H9 (cell line): ENCODE data around the gene MRPS33. TPM values are rescaled to one million over a fixed set of nuclear protein-coding genes. Genes with fewer than 3 reads are reported as not detected.

Source experiments
- DNase-seq: peaks from one replicate; pipeline ENCODE4 v3.0.0-alpha.2; 2017
- H2AFZ ChIP-seq: one replicate; pipeline ENCODE4 v1.6.1; 2013; ENCODE audit warnings: mild to moderate bottlenecking, low read length, control low read depth, moderate library complexity
- H2AK5ac ChIP-seq: 2 replicates; pipeline ENCODE4 v1.6.1; 2013; ENCODE audit warnings: low read length, control low read depth, mixed read lengths; ENCODE audit not compliant: insufficient read length
- H2BK120ac ChIP-seq: one replicate; pipeline ENCODE4 v1.6.1; 2013; ENCODE audit warnings: low read depth, mild to moderate bottlenecking, low read length, control low read depth, inconsistent platforms; ENCODE audit not compliant: poor library complexity, severe bottlenecking
- H2BK12ac ChIP-seq: 2 replicates; pipeline ENCODE4 v1.6.1; 2013; ENCODE audit warnings: low read length, control low read depth, mixed read lengths, low read depth; ENCODE audit not compliant: insufficient read length
- H2BK15ac ChIP-seq: 2 replicates; pipeline ENCODE4 v1.6.1; 2013; ENCODE audit warnings: low read depth, low read length, control low read depth
- H2BK20ac ChIP-seq: one replicate; pipeline ENCODE4 v1.6.1; 2013; ENCODE audit warnings: low read depth, mild to moderate bottlenecking, low read length, control low read depth, inconsistent platforms; ENCODE audit not compliant: poor library complexity, severe bottlenecking
- H2BK5ac ChIP-seq: 2 replicates; pipeline ENCODE4 v1.6.1; 2013; ENCODE audit warnings: low read length, control low read depth, mixed read lengths; ENCODE audit not compliant: insufficient read length
- H3K14ac ChIP-seq: 2 replicates; pipeline ENCODE4 v1.6.1; 2013; ENCODE audit warnings: low read length, control low read depth; ENCODE audit not compliant: insufficient read depth
- H3K18ac ChIP-seq: 2 replicates; pipeline ENCODE4 v1.6.1; 2013; ENCODE audit warnings: low read depth, mild to moderate bottlenecking, mixed read lengths, low read length, control low read depth; ENCODE audit not compliant: insufficient read length
- H3K23ac ChIP-seq: 2 replicates; pipeline ENCODE4 v1.6.1; 2013; ENCODE audit warnings: low read length, control low read depth, mixed read lengths, low read depth; ENCODE audit not compliant: insufficient read length
- H3K23me2 ChIP-seq: 2 replicates; pipeline ENCODE4 v1.6.1; 2013; ENCODE audit warnings: low read depth, mild to moderate bottlenecking, mixed read lengths, low read length, control low read depth; ENCODE audit not compliant: insufficient read length, poor library complexity, severe bottlenecking
- H3K27ac ChIP-seq: 2 replicates; pipeline ENCODE4 v1.5.1; 2013; ENCODE audit warnings: low read length, control low read depth, mixed read lengths, low read depth; ENCODE audit not compliant: insufficient read length
- H3K27me3 ChIP-seq: 2 replicates; pipeline ENCODE4 v1.6.1; 2013; ENCODE audit warnings: low read length, control low read depth, inconsistent platforms; ENCODE audit not compliant: insufficient read depth
- H3K4ac ChIP-seq: 2 replicates; pipeline ENCODE4 v1.6.1; 2013; ENCODE audit warnings: low read depth, mild to moderate bottlenecking, control low read depth, inconsistent platforms, low read length, moderate library complexity
- H3K4me1 ChIP-seq: 2 replicates; pipeline ENCODE4 v1.6.1; 2013; ENCODE audit warnings: low read length, control low read depth, inconsistent platforms; ENCODE audit not compliant: insufficient read depth
- H3K4me2 ChIP-seq: 2 replicates; pipeline ENCODE4 v1.6.1; 2013; ENCODE audit warnings: low read length, control low read depth, mixed read lengths; ENCODE audit not compliant: insufficient read length, insufficient read depth
- H3K56ac ChIP-seq: 2 replicates; pipeline ENCODE4 v1.6.1; 2013; ENCODE audit warnings: low read depth, mild to moderate bottlenecking, mixed read lengths, low read length, control low read depth; ENCODE audit not compliant: insufficient read length
- H3K79me1 ChIP-seq: 2 replicates; pipeline ENCODE4 v1.6.1; 2013; ENCODE audit warnings: low read depth, mild to moderate bottlenecking, moderate library complexity, low read length, control low read depth, inconsistent platforms; ENCODE audit not compliant: insufficient read depth, poor library complexity, severe bottlenecking
- H3K79me2 ChIP-seq: 2 replicates; pipeline ENCODE4 v1.6.1; 2013; ENCODE audit warnings: low read length, control low read depth, inconsistent platforms; ENCODE audit not compliant: insufficient read depth
- H3K9ac ChIP-seq: 2 replicates; pipeline ENCODE4 v1.6.1; 2013; ENCODE audit warnings: low read length, control low read depth, mixed read lengths; ENCODE audit not compliant: insufficient read length; ENCODE audit errors: extremely low read depth
- H3K9me3 ChIP-seq: one replicate; pipeline ENCODE4 v1.6.1; 2013; ENCODE audit warnings: low read depth, low read length, inconsistent platforms; ENCODE audit not compliant: control insufficient read depth
- H3T11ph ChIP-seq: one replicate; pipeline ENCODE4 v1.6.1; 2013; ENCODE audit warnings: mild to moderate bottlenecking, low read length, control low read depth, inconsistent platforms
- H4K20me1 ChIP-seq: one replicate; pipeline ENCODE4 v1.6.1; 2013; ENCODE audit not compliant: control insufficient read depth, insufficient read length, insufficient read depth
- H4K5ac ChIP-seq: 2 replicates; pipeline ENCODE4 v1.6.1; 2013; ENCODE audit warnings: low read depth, mild to moderate bottlenecking, mixed read lengths, low read length, control low read depth; ENCODE audit not compliant: insufficient read length
- H4K8ac ChIP-seq: replicated peaks from 2 replicates; pipeline ENCODE4 v1.6.1; 2013; ENCODE audit warnings: low read length, control low read depth, mixed read lengths, low read depth; ENCODE audit not compliant: insufficient read length
- H4K91ac ChIP-seq: 2 replicates; pipeline ENCODE4 v1.6.1; 2013; ENCODE audit warnings: low read depth, mild to moderate bottlenecking, moderate library complexity, mixed read lengths, low read length, control low read depth; ENCODE audit not compliant: insufficient read length
- H3K27ac Mint-ChIP-seq, 3 experiments: 2 replicates in 2 of 3; 3 replicates in 1 of 3; pipeline ENCODE4 v1.8.0; 2020 to 2021; ENCODE audit warnings: mixed read lengths in 3 of 3, mild to moderate bottlenecking in 1 of 3, moderate library complexity in 1 of 3
- H3K27me3 Mint-ChIP-seq: 2 replicates; pipeline ENCODE4 v1.8.0; 2021; ENCODE audit warnings: low read depth, mild to moderate bottlenecking, moderate library complexity, mixed read lengths
- H3K36me3 Mint-ChIP-seq, 3 experiments: 2 replicates in 2 of 3; 3 replicates in 1 of 3; pipeline ENCODE4 v1.8.0; 2020 to 2021; ENCODE audit warnings: low read depth in 3 of 3, mixed read lengths in 3 of 3; ENCODE audit not compliant: insufficient read depth in 1 of 3
- H3K4me1 Mint-ChIP-seq, 2 experiments: 2 replicates each; pipeline ENCODE4 v1.8.0; 2020; ENCODE audit warnings: mixed read lengths in 2 of 2
- H3K4me3 Mint-ChIP-seq, 2 experiments: 2 replicates in 1 of 2; 3 replicates in 1 of 2; pipeline ENCODE4 v1.8.0; 2020 to 2021; ENCODE audit warnings: mild to moderate bottlenecking in 2 of 2, mixed read lengths in 2 of 2, moderate library complexity in 1 of 2
- H3K9me3 Mint-ChIP-seq, 2 experiments: 2 replicates in 1 of 2; 3 replicates in 1 of 2; pipeline ENCODE4 v1.8.0; 2020; ENCODE audit warnings: mild to moderate bottlenecking in 2 of 2, mixed read lengths in 2 of 2, moderate library complexity in 1 of 2
- CTCF ChIP-seq: fragments of 200-600 bp; sonication (generic); conservative IDR thresholded peaks from 3 replicates; pipeline ENCODE4 v1.8.0; 2021; ENCODE audit warnings: antibody characterized with exemption, mild to moderate bottlenecking
- WGBS: extraction: QIAGEN DNeasy Blood & Tissue Kit; methylation state at CpG from one replicate; pipeline ENCODE4 v1.1.7; 2013; ENCODE audit warnings: missing lambda C conversion rate, low lambda C conversion rate, mixed read lengths; ENCODE audit not compliant: insufficient read length; ENCODE audit errors: extremely low coverage; 5-methylcytosine and 5-hydroxymethylcytosine counted together
- total RNA-seq: library from RNA; stranded (reverse); gene quantifications from 2 replicates; pipeline ENCODE4 v1.2.1, GENCODE V29; 2021

The MRPS33 gene
- total RNA-seq, 1 experiment from 2014 or later, result 64.2 TPM

DNA sequence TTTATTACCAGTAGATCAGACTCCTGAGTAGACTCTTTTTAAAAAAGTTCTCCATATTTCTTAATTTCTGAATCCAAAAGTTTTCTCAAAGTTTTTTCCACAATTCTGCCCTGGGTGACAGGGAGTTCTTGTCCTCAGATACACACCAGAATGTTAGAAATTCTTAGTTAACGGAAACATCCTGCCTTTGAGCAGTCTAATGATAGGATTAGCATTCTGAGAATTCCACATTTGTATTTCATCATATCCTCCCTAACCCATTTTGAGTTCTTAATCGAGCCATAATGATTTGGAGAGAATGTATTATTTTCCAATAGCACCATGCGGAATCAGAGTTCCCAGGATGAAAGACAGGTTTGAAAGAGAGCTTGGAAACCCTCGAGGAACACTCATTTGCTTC is 28.9 kb upstream of the MRPS33 start:
- no peaks in the 10 kb centered on the region for H3K79me2 ChIP-seq
- H2BK15ac ChIP-seq, result no peak overlapping the region
- H2BK5ac ChIP-seq, result no peak overlapping the region
- H3K56ac ChIP-seq, result no peak overlapping the region
- WGBS, result no CpG with 5 or more reads among the region's 4 CpGs
- no peaks in the 10 kb centered on the region for H3K4me1 ChIP-seq
- no peak overlapping the region for H4K8ac ChIP-seq
- TF ChIP-seq CTCF, result no peak
- no peak for DNase-seq
- H2AFZ ChIP-seq, result no peak overlapping the region
- no peaks in the 10 kb centered on the region for H3K27me3 ChIP-seq
- Mint-ChIP-seq H3K27me3 (no peaks in the 10 kb centered on the region), H3K9me3 (peaks cover 0 to 3% of the 10 kb centered on the region in 2 experiments; a peak in 2 of 5 replicates), H3K4me3 (no peak overlapping the region), H3K4me1 (peaks cover 3 to 12% of the 10 kb centered on the region in 2 experiments; a peak in 2 of 4 replicates), H3K36me3 (no peaks in the 10 kb centered on the region), H3K27ac (no peak overlapping the region)
- no peak overlapping the region for H2BK12ac ChIP-seq
- no peak overlapping the region for H4K5ac ChIP-seq
- H3K27ac ChIP-seq, result no peak overlapping the region
- no peak overlapping the region for H3K23ac ChIP-seq
- no peaks in the 10 kb centered on the region for H4K20me1 ChIP-seq
- no peak overlapping the region for H3K14ac ChIP-seq
- H3K9ac ChIP-seq, result no peak overlapping the region
- H3K4ac ChIP-seq, result no peak overlapping the region
- H4K91ac ChIP-seq, result no peak overlapping the region
- H2BK20ac ChIP-seq, result no peak overlapping the region
- no peak overlapping the region for H3K18ac ChIP-seq
- H3T11ph ChIP-seq, result no peak overlapping the region
- no peaks in the 10 kb centered on the region for H3K23me2 ChIP-seq
- H3K9me3 ChIP-seq, result no peaks in the 10 kb centered on the region
- no peaks in the 10 kb centered on the region for H3K79me1 ChIP-seq
- H3K4me2 ChIP-seq, result no peak overlapping the region
- no peak overlapping the region for H2BK120ac ChIP-seq
- no peak overlapping the region for H2AK5ac ChIP-seq
